Measurements from ENCODE around the gene PIP5K1C. TPM values are rescaled to one million over a fixed set of nuclear protein-coding genes. Genes with fewer than 3 reads are reported as not detected.

PIP5K1C gene
- total and polyA plus RNA-seq, 10 of the 15 experiments (the other 5 are each of a cell fraction or from before 2014, with no cell fraction given) = 0.39 to 19.6 (median 5.3) TPM

DNA sequence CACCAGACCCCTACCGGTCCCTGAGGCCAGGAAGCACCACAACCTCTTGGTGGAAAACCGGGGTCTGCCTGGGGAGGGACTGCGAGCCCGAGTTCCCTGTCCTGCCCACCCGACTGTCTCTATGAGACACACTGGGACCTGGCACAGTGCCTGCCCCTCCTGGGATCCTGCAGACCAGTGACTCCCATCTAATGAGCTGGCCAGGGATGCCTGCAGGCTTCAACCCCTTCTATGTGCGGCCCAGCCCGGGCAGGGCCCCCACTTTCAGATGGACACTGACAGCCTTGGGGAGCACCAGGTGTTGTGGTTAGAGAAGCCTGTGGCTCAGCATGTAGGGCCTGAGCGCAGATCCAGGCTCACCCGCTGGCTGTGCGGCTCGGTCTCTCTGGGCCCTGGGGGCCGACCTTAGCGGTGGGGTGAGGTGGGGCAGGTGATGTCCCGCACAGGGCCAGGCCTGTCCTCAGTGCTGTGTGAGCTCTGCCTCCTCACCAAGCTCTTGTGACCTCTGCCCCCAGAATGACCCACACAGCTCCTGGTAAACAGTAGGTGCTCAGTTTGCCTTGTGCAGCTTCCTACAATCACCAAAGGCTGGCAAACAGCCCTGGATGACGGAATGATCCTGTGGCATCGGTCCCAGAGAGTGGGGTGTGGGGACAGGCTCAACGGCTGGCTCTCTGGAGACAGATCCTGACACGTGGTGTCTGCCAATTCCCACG is 55.8 kb downstream of the PIP5K1C start:
- no peak for FAIRE-seq
- H3K27ac ChIP-seq (ENCODE audit: control insufficient read depth, insufficient read depth) = no peak overlapping the region
- no peaks in the 10 kb centered on the region for H3K4me1 ChIP-seq (ENCODE audit: control insufficient read depth, insufficient read depth, low read length)
- ChIA-PET CTCF (no interaction called here), SMC1A (ENCODE audit: uncharacterized antibody, unreplicated experiment) (no interaction called here), POLR2A (no interaction called here), RAD21 (ENCODE audit: unreplicated experiment) (no interaction called here)
- 86% methylated on average over 19 of the region's 19 CpGs for WGBS (ENCODE audit: insufficient coverage, insufficient replicate concordance, low lambda C conversion rate, missing lambda C conversion rate)
- no peak for DNase-seq (ENCODE audit: low read depth, low spot score)
- H3K9me3 ChIP-seq (replicated peaks; ENCODE audit: control insufficient read depth, insufficient read depth, low read length) = no peaks in the 10 kb centered on the region
- H3K36me3 ChIP-seq (ENCODE audit: control insufficient read depth in 2 of 2, insufficient read depth in 2 of 2, low read length in 1 of 2) = no peaks in the 10 kb centered on the region; a peak in 1 of 4 replicates
- intact Hi-C loops (cut with micrococcal nuclease; ENCODE audit: unreplicated experiment) = no loop called here
- no peaks in the 10 kb centered on the region for H3K79me2 ChIP-seq (ENCODE audit: control insufficient read depth, insufficient read depth, low read length)
- no TSS peak for BruUV-seq (replicated peaks)
- in situ Hi-C loops (cut with MboI) = no loop called here
- no peak for ATAC-seq
- H4K20me1 ChIP-seq (ENCODE audit: control insufficient read depth, insufficient read depth) = no peaks in the 10 kb centered on the region
- no peak overlapping the region for H3K4me2 ChIP-seq (ENCODE audit: control insufficient read depth, insufficient read depth)
- no peak overlapping the region for H3K4me3 ChIP-seq
- no peak overlapping the region for H2AFZ ChIP-seq (ENCODE audit: control insufficient read depth, low read depth, low read length)
- no peak overlapping the region for H3K9ac ChIP-seq (ENCODE audit: control insufficient read depth, insufficient read depth, low read length)
- no peaks in the 10 kb centered on the region for H3K27me3 ChIP-seq (replicated peaks in 1 of 2; ENCODE audit: control insufficient read depth in 2 of 2, insufficient read depth in 2 of 2, low read length in 1 of 2)
- TF ChIP-seq TCF12 (IDR thresholded peaks at IDR 0.05; ENCODE audit: low read depth, low read length) (no peak), CEBPB (IDR thresholded peaks at IDR 0.05; ENCODE audit: borderline replicate concordance in 1 of 2, low read depth in 2 of 2, low read length in 2 of 2) (no peak), ZNF207 (IDR thresholded peaks at IDR 0.05; ENCODE audit: borderline replicate concordance) (no peak), SMAD1 (IDR thresholded peaks at IDR 0.05; ENCODE audit: low read depth, partially characterized antibody) (no peak), ZNF217 (IDR thresholded peaks at IDR 0.05) (no peak), SMARCA5 (IDR thresholded peaks at IDR 0.05) (no peak), CBFB (IDR thresholded peaks at IDR 0.05; ENCODE audit: low read depth) (no peak), HCFC1 (IDR thresholded peaks at IDR 0.05; ENCODE audit: low read length) (no peak), ZNF24 (IDR thresholded peaks at IDR 0.05) (no peak), SIX5 (IDR thresholded peaks at IDR 0.05; ENCODE audit: low read depth, low read length, severe bottlenecking) (no peak), EP300 (IDR thresholded peaks at IDR 0.05; ENCODE audit: borderline replicate concordance in 1 of 2, control insufficient read depth in 1 of 2, low read depth in 2 of 2, low read length in 2 of 2) (no peak), IKZF1 (conservative IDR thresholded peaks at IDR 0.05) (no peak), NFIC (IDR thresholded peaks at IDR 0.05; ENCODE audit: low read depth, low read length) (no peak), CHD1 (IDR thresholded peaks at IDR 0.05; ENCODE audit: low read depth, low read length) (no peak), RELA (IDR thresholded peaks at IDR 0.05; ENCODE audit: borderline replicate concordance, partially characterized antibody) (no peak)
- TF ChIP-seq, protein P1, sequence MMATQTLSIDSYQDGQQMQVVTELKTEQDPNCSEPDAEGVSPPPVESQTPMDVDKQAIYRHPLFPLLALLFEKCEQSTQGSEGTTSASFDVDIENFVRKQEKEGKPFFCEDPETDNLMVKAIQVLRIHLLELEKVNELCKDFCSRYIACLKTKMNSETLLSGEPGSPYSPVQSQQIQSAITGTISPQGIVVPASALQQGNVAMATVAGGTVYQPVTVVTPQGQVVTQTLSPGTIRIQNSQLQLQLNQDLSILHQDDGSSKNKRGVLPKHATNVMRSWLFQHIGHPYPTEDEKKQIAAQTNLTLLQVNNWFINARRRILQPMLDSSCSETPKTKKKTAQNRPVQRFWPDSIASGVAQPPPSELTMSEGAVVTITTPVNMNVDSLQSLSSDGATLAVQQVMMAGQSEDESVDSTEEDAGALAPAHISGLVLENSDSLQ (IDR thresholded peaks at IDR 0.05) = no peak
- TF ChIP-seq, protein P2, sequence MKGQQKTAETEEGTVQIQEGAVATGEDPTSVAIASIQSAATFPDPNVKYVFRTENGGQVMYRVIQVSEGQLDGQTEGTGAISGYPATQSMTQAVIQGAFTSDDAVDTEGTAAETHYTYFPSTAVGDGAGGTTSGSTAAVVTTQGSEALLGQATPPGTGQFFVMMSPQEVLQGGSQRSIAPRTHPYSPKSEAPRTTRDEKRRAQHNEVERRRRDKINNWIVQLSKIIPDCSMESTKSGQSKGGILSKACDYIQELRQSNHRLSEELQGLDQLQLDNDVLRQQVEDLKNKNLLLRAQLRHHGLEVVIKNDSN (IDR thresholded peaks at IDR 0.05; ENCODE audit: borderline replicate concordance, extremely low read length, insufficient read depth, low read depth, low read length) = no peak
- TF ChIP-seq, protein P3, sequence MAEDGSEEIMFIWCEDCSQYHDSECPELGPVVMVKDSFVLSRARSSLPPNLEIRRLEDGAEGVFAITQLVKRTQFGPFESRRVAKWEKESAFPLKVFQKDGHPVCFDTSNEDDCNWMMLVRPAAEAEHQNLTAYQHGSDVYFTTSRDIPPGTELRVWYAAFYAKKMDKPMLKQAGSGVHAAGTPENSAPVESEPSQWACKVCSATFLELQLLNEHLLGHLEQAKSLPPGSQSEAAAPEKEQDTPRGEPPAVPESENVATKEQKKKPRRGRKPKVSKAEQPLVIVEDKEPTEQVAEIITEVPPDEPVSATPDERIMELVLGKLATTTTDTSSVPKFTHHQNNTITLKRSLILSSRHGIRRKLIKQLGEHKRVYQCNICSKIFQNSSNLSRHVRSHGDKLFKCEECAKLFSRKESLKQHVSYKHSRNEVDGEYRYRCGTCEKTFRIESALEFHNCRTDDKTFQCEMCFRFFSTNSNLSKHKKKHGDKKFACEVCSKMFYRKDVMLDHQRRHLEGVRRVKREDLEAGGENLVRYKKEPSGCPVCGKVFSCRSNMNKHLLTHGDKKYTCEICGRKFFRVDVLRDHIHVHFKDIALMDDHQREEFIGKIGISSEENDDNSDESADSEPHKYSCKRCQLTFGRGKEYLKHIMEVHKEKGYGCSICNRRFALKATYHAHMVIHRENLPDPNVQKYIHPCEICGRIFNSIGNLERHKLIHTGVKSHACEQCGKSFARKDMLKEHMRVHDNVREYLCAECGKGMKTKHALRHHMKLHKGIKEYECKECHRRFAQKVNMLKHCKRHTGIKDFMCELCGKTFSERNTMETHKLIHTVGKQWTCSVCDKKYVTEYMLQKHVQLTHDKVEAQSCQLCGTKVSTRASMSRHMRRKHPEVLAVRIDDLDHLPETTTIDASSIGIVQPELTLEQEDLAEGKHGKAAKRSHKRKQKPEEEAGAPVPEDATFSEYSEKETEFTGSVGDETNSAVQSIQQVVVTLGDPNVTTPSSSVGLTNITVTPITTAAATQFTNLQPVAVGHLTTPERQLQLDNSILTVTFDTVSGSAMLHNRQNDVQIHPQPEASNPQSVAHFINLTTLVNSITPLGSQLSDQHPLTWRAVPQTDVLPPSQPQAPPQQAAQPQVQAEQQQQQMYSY (CRISPR knock-in tag; IDR thresholded peaks at IDR 0.05) = no peak
- TF ChIP-seq, protein P4, sequence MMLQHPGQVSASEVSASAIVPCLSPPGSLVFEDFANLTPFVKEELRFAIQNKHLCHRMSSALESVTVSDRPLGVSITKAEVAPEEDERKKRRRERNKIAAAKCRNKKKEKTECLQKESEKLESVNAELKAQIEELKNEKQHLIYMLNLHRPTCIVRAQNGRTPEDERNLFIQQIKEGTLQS (IDR thresholded peaks at IDR 0.05; ENCODE audit: borderline replicate concordance, extremely low read depth, low read depth, low read length) = no peak
